ENCODE measurements around the gene CD47.

Gene CD47

DNA sequence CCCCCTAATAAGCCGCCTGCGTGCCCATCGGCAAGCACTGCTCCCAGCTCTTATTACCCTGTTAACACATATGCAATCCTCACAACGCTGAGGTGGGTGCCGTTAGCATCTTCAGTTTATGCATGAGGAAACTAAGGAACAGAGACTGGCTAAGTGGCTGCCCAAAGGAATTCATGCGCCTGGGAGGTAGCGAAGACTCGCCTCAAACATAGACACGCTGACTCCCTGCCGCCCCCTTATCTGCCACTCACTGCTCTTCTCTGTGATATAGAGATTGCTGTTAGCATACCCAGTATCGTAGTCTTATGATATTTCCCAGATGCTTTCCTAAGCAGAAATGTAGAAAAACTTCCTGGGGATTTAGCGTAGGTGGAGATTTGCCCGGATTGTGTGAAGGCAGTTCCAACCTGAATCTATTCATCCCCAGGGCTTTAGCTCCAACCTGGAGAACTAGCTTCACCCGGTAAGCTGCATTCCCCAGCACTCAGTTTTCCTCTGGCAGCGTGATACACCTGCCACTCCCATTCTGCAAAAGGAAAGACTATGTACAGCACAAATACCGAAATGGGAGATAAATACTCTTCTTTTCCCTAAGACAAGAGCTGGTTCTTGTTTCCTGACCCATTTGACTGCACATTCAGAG lies 23.7 kb upstream of the CD47 start:
- no peak for DNase-seq

DNA sequence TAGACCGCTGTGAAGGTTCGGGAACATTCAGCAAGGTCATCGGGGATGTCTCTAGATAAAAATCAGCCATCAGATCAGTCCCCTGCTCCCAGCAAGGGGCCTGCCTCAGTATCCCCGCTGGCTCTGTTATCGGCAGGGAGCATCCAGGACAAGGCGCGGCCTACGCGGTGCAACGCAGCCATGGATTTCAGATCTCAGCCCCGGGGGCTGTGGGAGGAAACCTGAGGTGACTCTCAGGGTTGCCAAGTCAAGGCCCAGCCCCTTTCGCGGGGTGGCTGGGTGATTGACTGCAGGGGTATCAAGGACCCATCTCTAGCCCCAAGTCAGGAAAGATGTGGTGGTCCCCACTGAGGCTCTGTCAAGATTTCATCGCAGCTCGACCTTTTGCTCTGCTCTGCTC lies 23.1 kb upstream of the CD47 start:
- DNase-seq, result no peak

DNA sequence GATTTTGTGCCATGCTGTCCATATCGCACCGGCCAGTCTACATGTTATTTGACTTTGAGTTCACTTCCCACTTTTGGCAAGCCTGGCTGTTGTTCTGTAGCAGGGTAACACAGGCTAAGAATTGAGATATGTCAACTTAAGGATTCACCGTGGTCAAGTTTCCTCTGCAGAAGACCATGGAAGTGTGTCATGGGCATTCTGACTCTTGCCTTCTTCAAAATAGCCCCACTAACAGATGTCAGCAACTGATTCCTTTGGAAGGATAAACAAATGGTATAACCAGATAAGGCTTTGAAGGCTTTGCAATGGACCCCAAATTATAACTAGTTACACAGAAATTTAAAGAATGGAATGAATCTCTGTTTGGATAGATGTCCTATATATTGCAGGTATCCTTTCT lies 20.1 kb upstream of the CD47 start:
- DNase-seq, result no peak

DNA sequence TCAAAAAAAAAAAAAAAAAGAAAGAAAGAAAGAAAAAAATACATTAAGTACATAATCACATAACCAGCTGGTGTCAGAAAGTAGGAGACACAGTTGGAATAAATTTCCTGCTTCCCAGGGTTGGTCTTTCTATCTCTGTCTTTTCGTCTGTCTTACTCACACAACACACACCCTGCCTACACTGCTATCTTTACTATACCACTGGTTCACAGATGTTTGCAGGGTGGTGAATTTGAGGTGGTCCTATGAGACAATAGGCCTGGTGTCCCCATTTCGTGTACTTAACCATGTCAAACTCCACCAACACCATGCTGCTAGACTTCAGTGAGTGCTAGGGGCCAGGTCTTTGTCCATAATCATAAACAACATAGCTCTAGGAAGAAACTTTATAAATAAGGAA lies 17.6 kb upstream of the CD47 start:
- no peak for DNase-seq

DNA sequence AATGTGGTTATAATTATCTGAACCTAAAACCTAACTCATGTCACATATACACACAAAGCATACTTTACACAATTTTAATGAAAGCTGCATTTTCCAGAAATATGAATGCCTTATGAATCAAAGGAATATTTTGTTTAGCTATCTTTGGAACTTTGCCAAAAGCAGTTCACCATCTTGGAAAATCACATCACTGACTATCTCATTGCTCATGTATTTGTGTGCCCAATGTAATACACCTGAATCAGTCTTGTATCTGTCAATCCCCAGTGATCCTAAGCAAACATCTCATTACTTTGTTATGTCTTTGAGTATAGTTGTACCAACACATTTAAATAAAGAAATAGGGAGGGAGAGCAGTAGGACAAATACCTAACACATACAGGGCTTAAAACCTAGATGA lies 15.6 kb upstream of the CD47 start:
- DNase-seq, result no peak

DNA sequence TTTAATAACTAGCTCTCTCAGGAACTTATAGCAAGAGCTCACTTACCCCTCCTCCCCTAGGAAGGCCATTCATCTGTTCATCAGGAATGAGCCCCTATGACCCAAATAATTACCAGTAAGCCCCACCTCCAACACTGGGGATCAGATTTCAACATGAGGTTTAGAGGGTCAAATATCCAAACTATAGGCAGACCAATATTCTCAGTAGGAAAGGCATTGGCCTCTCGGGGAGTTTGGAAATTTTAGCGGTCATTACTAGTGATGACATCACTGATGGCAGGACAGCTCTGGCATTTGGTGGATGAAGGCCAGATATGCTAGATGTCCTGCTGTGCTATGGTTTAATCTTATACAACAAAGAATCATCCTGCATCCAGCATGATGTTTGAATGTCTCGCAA lies 15.2 kb upstream of the CD47 start:
- no peak for DNase-seq

DNA sequence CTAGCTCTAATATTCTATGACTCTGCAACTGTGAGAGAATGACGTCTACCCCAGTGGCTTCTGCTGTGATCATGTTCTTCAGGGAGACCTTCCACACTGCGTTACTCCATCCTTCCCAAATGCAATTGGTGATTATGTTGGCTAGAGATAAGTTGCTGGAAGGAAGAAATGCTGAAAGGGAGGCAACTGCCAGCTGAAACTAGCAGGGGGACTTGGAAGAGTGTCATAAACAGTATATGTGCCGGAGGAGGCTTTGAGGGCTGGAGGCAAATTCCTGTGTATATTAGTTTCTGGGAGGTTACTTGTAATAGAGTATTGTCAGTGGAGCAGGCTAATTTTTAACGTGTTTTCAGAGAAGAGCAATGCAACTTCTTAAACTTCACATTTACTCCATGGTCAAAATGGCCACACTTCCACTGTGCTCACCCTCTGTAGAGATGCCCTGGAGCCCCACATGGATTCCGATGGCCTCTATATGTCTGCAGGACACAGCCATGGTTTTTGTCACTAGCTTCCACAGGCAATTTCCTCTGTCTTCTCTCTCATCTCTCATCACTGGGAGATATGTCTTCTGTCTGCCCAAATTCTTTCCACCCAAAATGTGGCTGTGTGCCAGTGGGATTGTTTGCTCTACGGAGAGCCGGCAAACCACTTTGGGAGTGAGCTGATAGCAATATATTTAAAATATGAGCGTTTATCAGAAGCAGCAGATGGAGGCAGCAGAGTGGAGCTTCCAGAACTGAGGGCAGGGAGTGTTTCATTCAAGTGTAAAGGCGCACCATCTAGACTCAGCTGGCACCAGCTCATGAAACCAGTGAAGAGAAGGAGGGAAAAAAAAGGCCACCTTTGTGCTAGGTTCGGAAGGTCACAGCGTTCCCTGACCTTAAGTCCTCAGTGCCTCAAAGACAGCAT lies 13.3 kb upstream of the CD47 start:
- DNase-seq, result no peak

DNA sequence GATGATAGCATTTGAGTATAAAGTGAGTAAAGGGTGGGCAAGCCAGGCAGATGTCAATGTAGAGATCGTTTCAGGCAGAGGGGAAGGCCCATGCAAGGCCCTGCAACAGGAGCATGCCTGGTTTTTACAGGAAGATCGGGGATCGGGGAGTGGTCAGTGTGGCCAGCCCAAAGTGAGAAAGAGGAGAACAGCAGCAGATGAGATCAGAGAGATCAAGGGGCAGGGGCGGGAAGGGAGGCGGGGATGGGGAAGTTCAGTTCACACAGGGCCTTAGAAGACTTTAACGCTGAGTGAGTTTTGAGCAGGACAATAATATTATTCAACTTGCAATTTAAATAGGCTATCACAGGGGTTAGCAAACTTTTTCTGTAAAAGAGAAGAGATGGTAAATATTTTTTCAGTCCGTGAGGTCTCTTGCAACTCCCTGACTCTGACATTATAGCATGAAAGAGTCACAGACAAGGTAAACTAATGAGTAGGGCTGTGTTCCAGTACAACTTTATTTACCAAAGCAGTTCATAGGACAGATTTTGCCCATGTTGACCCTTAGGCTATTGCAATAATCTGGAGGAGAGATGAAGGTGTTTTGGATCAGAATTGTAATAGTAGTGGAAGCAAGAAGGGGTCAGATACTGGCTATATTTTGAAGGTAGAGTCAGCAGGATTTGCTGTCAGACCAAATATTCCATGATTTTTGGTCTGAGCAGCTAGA lies 12.4 kb upstream of the CD47 start:
- DNase-seq, result no peak

DNA sequence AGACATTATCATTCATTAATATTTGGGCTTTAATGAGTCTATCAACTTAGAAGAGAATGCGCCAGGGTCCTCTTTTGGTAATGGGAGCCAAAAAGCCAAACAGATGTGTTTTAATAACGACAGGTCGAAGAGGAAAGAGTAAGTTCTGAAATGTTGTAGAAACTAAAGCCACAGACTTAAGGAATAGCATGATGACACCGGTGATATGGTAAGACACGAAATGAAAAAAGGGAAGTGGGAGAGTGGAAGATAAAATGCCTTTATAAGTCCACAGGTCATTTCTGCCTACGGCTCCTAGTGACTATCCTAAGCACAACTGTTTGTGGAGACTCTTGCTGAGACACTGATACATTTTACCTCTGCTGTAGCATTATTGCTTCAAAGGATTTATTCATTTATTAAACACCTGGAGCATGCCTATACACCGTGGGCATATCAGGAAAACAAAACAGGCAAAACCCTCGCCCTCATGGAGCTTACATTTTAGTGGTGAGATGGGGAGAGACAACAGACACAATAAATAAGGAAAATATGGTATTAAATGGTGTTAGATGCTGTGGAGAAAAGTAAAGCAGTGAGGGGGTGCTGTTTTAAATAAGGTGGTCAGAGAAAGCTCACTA lies 11.7 kb upstream of the CD47 start:
- no peak for DNase-seq

DNA sequence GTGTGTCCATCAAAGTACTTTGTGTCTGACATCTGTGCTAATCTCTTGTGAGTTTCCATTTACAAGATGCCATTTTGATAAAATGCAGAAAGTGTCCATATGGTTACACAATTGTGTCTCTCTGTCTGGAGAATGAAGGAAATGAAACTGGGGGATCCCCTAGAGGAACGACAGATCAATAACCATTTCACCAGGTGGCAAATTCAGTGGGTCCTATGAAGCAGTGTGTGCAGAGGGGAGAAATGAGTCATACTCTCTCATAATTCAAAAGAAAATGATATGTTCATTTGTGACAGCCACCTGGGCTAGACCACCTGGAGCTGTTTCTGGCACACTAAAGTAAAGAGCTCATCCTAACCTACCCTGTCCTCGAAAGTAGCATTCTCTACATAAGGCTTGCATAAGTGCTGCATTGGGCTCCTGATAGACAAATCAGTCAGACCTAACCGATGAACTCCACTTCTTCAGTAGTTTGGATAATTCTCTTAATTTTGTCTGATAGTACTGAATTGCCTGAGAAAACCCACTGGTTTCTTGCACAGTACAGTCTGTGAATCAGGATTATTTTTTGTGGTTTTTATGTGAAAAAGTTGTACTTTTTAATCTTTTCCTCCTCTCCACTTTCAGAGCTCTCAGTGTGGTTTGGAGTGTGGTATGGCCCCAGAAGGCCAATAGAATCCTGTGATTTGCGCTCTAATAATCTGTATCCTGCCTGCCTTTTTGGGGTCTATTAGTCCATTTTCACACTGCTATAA lies 10.3 kb upstream of the CD47 start:
- DNase-seq, result peak; percentile 18

DNA sequence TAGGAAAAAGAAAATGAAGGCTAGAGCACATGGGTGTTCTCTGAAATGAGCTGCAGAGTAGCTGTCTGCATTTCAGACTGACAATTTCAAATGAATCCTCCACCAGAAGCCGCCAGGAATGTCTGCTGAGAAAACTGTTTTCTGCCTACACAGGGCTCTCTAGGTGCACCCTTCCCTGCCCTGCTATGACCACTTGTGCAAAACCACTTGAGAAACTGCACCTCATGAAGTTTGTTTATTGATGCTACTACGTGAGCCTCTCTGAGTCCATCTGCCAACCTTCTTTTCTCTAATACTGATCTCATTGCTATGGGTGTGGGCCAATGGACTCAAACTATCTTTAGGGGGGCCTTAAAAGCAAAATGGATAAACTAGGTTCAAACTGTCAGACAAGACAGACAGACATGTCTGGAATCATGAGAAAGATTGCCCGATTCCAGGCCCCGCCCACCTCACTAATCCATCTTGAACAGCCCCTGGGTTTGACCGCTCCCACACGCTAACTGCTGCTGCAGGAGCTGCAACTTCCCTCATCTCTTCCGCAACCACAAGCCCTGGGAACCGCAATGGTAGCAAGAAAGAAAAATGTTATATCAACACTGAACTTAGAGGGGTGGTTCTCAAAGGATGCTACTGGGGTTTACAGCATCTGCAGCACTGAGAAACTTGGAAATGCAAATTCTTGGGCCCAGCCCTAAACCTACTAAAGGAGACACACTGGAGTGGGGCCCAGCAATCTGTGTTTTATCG lies 9.0 kb upstream of the CD47 start:
- peak; percentile 23 for DNase-seq

DNA sequence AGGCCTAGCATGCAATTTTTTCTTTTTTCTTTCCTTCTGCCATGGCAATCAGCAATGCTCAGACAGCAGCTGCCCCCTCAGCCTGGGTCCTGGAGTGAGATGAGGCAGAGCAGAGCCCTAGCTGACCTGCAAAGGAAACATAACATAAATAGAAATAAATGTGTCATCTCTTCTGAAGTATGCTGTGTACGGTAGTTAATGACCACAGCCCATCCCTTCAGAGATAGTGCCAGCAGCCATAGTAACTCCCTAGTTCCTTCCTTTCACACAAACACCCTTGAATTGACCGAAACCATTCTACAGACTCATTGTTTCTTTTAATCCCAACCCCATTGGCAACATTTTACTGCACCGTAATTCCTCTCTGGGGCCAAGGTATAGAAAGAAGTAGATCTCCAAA lies 8.4 kb upstream of the CD47 start:
- no peak for DNase-seq

DNA sequence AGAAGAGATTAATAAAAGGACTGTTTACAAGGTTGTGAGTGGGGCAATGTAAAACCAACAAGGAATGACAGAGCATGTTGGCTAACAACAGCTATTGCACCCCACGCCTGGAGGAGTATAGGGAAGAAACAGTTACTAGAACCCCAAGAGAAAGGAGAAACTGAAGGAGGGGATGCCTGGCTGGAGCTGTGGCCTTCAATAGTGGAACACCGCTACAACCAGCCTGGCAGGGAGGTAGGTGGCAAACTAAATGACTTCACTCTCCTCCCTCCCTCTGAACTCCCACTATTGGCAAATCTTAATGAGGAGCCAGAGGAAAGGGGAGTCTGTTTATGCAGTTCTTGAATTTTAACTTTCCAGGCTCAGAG lies 7.2 kb upstream of the CD47 start:
- DNase-seq, result no peak

DNA sequence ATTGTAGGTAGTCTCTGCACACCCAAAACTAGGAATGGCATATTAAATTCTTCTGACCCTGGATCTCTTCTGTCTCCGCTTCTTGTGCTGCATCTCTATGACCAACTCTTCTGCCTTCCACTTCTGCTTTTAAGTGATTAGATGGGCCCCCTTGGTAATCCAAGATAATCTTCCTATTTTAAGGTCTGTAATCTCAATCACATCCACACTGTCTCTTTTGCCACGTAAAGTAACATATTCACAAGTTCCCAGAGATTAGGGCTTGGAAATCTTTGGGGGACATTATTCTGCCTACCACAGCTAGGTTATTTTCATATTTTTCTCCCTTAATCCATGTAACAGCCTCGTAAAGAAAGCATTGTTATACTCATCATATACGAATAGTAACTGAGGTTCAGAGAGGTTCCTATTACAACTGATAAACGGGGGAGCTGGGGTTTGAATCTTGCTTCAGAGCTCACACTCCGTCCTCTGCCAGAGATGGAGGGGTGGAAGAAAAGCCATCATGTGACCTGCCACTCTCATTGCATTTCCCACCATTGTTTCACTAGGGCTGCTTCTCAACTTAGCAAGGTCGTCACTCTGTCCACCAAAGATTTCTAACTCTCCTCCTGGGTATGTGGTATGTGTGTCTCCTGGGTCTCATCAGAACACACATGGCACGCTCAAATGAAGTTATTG lies 6.6 kb upstream of the CD47 start:
- no peak for DNase-seq

DNA sequence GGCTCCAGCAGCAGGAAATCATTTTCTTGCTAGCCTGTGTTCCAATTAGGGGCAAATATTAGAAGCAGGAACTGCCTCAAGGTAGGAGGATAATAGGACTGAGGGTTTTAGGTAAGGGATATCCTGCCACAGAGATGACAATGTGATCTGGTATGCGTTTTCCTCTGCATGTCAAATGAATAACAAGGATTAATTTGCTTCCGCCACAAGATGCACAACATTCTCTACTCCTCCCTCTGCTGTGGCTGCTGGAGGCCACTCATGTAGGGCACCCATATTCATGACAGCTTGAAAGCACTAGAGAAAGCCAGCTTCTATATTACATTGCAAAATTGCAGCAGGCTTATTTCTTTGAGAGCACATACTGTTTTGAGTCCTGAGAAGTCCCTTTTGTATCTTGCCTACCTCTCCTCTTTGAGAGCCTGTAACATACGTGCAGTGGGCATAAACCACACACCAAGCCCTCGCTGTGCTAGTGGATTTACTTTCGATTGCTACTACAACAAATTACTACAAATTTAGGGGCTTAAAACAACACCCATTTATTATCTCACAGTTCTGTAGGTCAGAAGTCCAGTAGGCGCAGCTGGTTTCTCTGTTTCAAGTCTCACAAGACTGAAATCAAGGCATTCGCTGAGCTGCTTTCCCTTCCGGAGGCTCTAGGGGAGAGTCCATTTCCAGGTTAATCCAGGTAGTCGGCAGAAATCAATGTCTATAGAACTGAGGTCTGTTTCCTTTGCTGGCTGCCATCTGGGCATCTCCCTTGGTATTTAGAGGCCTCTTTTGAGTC lies 5.9 kb upstream of the CD47 start:
- no peak for DNase-seq

DNA sequence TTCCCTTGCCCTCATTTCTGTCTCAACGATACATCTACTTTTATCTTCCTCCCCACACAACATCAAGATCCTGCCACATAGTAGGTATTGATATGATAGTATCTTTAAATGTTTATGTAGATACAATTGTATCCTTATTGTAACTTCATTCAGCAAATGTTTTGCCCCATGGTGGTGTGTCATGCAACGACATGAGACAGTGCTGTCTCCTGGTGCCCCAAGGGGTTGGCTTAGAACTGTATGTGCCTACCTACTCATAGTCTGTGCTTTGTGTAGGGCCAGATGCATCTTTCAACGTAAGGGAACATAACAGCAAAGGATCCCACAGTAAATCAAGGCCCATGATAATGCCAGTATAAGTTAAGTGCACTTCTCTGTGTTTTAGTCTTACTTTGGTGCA lies 2.8 kb upstream of the CD47 start:
- no peak for DNase-seq

DNA sequence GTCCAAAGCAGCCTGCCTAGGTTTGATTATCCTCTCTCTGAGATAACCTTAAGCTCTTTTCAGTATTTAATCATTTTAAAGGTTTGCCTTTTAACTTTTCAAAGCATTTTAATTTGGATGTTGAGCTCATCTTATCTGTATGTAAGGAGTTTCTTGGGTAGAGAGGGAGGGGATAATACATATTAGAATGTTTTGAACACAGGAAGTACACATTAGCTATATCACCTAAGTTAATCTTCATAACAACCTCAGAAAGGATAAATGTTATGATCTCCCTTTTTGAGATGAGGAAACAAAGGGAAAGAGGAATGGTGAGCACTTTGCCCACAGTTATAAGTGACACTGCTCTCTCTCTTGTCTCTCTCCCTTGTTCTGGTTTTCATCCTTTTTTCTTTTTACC lies 2.2 kb upstream of the CD47 start:
- no peak for DNase-seq

DNA sequence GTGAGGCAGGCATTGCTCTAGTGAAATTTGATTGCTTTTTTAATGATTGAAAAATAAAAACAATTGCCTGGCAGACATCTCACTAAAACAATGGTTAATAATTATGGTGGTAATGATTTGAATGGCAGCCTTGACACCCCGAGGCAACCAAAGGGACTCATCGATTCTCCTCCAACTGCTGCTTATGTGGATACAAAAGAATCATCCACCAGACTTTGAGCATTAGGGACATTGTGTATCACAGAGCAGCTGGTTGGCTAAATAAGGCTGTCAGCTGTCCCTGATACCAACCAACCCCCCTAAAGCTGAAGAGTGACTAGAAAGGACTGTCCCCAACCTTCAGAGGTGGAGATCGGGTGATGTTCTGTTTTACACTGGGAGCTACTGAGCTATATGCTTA lies 1.7 kb upstream of the CD47 start:
- no peak for DNase-seq

DNA sequence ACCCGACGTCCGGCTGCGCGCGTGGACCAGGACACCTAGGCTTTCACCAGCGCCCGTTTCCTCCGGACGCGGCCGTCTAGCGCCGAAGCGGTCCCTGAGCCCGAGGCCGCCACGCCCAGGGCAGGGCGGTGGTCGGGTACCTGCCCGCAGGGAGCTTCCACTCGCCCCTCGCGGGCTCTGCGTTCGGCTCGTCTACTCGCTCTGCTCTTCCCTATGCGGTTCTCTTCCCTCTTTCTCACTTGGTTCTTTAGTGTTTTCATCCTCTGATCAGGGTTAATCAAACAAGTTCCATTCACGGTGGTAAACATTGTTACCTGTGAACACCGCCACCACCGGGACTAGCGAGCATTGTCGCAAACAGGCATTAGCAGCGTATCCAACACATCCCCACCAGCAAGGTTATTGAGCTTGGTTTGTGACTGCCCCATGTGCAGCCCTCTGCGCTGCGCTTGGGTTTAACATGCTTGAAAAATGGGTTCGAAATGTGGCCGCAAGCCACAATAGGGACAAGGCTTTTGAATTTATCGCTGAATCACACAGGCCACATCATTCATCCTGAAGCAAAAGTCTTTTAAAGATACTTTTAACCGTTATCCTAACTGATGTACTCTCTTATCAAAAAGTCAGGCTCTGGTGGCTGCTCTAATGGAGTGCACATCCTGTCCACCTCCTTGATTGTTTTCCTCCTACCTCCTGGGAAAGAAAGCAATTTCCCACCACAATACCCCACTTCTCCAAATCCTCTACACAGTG lies 843 bp upstream of the CD47 start:
- DNase-seq, result peak; percentile 42

Measured in CD4-positive, alpha-beta T cell treated with Interferon gamma for 1 hour (primary cell).